Measurements from ENCODE around the gene PTPRR.

The PTPRR gene

DNA sequence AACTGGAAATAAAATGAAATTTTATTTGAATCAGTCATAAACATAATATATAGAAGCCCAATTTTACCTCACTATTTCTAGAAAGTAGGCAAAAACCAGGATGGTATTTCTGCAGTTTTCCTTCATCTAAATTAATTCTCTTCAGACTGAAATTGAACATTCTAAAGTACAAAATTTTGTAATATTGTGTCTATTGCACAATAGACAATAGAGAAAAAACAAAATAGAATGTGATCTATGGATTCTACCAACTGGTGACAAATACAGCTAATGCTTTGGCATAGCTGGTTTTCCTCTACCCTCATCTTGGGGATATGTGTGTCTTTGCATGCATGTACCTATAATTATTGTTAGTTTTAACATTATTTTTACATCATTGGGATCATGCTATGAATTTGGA is 8.5 kb upstream of the PTPRR start:
- TF ChIP-seq, protein P1, sequence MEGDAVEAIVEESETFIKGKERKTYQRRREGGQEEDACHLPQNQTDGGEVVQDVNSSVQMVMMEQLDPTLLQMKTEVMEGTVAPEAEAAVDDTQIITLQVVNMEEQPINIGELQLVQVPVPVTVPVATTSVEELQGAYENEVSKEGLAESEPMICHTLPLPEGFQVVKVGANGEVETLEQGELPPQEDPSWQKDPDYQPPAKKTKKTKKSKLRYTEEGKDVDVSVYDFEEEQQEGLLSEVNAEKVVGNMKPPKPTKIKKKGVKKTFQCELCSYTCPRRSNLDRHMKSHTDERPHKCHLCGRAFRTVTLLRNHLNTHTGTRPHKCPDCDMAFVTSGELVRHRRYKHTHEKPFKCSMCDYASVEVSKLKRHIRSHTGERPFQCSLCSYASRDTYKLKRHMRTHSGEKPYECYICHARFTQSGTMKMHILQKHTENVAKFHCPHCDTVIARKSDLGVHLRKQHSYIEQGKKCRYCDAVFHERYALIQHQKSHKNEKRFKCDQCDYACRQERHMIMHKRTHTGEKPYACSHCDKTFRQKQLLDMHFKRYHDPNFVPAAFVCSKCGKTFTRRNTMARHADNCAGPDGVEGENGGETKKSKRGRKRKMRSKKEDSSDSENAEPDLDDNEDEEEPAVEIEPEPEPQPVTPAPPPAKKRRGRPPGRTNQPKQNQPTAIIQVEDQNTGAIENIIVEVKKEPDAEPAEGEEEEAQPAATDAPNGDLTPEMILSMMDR (conservative IDR thresholded peaks at IDR 0.05) = no peak
- H3K27ac ChIP-seq = no peak overlapping the region

DNA sequence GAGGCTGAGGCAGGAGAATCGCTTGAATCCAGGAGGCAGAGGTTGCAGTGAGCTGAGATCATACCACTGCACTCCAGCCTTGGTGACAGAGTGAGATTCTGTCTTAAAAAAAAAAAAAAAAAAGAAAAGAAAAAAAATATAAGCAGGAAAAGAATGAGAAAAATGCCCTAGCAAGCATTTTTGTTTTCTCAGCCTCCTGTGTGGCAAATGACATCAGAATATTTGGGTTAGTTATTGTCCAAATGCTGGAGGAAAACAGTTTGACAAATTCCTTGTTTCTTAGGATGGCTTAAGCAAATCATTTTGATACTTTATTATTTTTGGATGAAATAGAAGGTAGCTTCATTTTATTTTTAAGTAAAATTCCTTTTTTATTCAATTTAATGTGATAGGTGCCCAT is 7.5 kb upstream of the PTPRR start:
- no peak overlapping the region for H3K27ac ChIP-seq
- TF ChIP-seq, protein P1 (conservative IDR thresholded peaks at IDR 0.05) = no peak

DNA sequence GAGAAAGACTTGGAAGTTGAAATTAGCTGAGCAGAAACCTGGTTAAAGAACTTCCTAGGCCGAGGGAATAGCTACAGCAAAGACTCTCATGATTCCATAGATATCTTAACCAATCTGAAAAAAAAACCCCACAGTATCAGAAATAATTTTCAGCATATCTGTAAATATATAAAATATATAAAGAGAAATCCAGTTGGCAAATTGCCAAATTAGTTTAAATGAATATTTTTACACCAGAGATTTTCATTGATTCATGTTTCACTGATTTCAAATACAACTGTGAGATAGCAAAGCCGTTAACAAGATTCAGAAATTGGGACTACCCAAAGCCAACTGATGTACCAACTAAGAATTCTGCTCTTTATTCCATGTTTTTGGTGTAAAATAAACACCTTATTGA is 6.8 kb upstream of the PTPRR start:
- no peak overlapping the region for H3K27ac ChIP-seq
- TF ChIP-seq, protein P1 (conservative IDR thresholded peaks at IDR 0.05) = no peak

DNA sequence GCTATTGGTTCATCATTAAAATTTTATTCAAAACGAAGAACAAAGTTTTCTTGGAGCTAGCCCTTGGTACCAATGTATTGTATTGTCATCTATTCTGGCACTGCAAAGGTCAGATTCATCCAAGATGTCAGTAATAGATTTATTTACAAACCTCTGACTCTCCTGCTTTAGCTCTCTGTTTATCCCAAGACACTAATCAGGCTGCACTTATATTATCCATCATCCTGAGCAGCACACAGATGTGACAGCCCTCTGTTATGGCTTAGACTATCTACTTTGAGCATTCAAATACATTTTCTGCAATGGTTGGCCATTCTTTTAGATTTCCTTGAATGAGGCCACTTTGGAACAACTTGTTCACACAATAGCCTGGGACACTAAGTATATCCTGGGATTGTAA is 5.0 kb upstream of the PTPRR start:
- TF ChIP-seq, protein P1 (conservative IDR thresholded peaks at IDR 0.05) = no peak
- H3K27ac ChIP-seq = no peak overlapping the region

DNA sequence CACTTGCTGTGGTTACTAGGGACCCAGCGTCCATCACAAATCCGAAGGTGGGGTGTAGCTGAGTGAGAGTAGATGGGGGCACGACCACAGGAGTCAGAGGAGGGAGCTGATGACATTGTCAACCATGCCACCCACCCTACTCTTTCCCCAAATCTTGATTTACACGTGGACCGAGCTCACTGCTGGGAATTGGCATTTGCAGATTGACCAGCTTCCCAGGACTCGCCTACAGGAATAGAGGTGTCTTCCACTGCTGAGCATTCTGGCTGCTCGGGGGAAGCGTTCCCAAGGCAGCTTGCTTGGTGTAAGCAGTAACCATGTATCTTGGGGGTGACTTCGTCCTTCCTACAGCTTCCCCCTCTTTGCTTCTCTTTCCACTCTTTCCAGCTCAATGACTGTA is 353 bp upstream of the PTPRR start:
- TF ChIP-seq, protein P1 (conservative IDR thresholded peaks at IDR 0.05) = no peak
- no peak overlapping the region for H3K27ac ChIP-seq

DNA sequence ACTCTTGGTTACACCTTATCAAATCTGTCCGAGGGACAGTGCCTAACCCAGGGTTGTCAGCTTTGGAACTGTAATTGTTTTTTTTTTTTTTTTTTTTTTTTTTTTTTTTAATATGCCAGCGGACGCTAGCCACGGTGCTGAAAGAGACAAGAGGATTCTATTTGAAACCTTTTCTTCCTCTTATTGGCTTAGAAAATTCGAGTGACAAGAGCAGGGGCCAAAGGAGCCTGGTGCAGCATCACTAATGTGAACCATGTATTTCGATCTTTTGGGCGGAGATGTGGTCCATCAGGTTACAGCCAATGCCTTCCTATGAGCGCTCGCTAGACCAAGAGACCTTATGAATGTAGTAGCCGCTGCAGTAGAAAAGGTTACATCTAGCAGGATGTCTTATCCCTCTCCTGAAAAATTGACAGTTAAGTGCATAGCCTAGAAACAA is 922 bp downstream of the PTPRR start:
- no peak overlapping the region for H3K27ac ChIP-seq
- TF ChIP-seq, protein P1 (conservative IDR thresholded peaks at IDR 0.05) = no peak

DNA sequence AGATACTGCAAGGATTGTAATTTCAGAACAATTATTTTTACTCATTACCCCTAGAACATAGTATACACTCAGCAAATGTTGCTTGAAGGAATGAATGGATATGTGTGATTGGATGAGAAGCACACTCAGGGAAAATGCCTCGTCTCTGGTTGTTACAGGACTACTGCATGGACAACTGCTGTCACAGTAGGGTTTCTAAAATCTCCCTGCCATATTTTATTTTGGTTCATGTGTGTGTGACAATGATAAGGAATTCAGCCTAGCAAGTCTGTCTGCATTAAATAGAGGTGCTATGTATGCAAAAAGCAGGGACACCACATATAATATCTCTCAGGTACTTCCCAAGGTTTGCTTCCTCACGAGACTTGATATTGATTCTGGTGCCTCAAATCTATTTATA is 1.4 kb downstream of the PTPRR start:
- TF ChIP-seq, protein P1 (conservative IDR thresholded peaks at IDR 0.05) = no peak
- no peak overlapping the region for H3K27ac ChIP-seq

DNA sequence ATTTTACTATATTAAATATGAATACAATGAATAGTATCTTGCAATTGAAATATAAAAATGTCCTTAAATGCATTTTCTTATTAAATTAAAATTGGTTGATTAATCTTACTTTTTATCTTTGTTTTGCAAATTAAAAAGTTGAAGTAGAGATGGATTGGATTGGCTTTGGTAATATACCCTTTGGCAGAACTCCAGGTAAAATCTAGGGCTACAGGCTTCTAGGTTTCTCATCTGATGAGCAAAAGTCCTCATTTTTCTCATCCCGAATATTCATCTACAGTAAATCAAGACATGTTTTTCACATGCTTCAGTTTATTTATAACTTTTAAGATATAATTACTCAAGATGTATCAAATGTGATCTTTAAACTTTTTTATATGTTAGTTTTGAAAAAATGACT is 2.2 kb downstream of the PTPRR start:
- TF ChIP-seq, protein P1 (conservative IDR thresholded peaks at IDR 0.05) = no peak
- no peak overlapping the region for H3K27ac ChIP-seq
